Kidney capillary endothelial cell (primary cell): ENCODE data around the gene SEPTIN2.
"Not testable (repeated sequence)": the region's sequence is repeated elsewhere in the genome, so short reads cannot be mapped to it uniquely, and the experiment has no call there.

Experiments
- DNase-seq: peaks from one replicate; pipeline ENCODE4 v3.0.0-alpha.2; 2018; ENCODE audit warnings: low spot score

The SEPTIN2 gene

GRCh38 chr2:241315879-241316631 lies at the start of gene SEPTIN2:
Gene SEPTIN2, plus strand, starts transcription at chr2:241315925. Its CDS starts 8,308 bp downstream, at chr2:241324233.
- DNase-seq, result no peak

DNA sequence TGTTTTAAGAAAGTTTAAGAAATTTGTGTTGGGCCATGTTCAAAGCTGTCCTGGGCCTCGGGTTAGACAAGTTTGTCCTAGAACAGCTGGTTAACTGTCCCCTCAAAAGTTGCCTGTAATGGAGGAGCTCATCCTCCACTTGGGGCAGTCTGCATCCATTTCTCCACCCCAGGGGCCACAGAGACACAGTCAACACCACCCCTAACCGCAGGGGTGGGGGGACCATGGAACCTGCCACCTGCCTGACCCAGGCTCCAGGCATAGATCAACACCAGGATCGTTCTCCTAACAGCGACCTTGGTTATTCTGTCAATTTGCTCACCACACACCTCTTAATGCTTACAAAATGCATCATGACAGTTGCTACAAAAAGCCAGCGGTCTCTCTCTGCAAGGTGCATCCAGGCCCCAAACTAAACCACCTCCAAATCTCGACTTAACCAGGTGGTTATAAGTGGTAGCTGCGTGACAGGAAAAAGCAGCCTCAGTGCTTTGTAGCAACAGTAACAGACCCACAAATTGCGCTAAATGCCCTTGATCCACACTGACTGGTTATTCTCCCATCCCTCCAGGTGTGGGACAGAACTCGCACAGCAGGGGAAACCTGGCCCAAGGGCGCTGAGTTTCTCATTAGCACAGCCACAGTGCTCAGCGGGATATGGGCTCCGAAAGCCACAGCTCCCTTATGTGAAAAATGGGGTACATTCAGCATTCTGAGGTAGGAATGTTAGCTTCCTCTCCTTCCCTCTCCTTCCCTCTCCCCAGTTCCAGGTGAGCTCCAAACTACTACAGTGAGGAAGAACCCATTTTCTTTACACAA lies 48.3 kb upstream of the SEPTIN2 start:
- no peak for DNase-seq

DNA sequence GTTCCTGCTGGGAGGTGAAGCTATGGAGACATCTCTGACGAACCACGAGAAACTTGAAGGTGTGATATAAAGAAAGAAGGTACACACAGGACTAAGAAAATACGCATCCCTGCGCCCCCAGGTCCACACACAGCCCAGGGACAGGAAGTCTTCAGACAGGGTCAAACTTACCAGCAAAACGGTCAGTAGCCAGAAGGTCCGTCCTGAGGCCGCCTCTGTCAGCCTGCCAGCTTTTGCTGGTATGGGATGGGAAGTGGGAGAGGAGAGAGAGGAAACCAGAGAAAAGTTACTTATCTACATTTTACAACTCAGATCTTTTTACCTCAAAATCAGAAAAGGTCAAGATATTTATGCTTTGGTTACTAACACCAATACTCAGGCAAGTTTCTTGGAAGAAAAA lies 47.4 kb upstream of the SEPTIN2 start:
- DNase-seq, result no peak

- DNase-seq, result no peak
Measured at GRCh38 chr2:241268716-241269445, 46.8 kb upstream of the SEPTIN2 start.

- DNase-seq, result no peak
Measured at GRCh38 chr2:241269707-241270520, 45.8 kb upstream of the SEPTIN2 start.

DNA sequence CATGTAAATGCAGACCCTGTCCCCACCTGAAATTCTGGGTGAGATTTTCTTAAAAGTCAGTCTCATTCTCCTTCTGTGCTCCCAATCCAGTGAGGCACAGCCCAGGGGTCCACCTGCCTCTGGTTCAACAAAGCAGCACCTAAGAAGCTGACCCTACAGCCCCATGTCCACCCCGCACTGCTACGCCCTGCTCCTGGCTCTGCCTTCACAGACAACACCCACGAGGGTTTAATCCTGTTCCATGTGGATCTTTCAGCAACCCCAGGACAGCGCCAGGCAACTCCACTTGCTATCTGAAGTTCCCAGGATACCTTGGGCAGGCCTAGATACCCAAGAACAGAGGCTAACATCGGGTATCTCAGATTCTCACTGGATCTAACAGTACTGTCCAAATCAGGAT lies 45.2 kb upstream of the SEPTIN2 start:
- no peak for DNase-seq

- peak; percentile 72 for DNase-seq
Measured at GRCh38 chr2:241271706-241272302, 43.9 kb upstream of the SEPTIN2 start.

DNA sequence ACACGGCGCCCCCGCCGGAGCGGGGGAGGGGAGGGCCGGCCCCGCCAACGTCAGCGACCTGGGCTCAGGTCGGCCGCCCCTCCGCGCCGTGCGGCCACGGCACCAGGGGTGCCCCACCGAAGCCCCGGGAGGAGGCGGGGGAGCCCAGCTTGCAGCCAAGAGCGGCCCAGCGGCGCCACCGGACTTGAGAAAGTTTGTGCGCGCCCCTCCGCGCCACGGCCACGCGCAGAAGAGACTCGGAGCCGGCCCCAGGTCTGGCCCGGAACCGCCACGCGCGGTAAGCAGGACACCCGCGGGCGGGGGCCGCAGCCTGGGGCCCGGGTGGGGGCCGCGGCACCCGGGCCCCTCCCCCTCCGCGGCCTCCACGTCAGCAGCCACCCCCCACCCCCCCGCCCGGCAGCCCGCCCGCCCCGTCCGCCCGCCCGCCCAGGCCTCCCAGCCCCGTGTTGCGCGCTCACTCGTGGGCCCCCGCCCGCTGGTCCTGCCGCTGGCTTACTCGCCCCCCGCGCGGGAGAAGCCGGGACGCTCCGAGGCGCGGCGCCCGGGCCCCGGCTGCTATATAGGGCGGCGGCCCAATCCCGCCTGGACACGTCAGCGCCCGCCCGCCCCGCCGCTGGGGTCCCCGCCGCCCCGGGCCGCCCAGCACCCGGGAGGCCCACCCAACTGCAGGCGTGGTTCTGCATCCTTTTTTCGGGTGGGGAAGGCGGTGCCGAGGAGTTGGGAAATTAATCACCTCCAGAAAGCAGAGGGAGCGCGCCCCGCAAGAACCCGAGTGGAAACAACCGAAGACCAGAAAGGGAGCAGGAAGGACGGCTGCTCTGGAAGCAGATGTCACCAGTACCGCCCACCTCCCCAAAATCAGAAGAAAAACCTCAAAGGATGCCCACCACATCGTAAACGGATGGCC lies 43.2 kb upstream of the SEPTIN2 start:
- peak; percentile 33 for DNase-seq

- no peak for DNase-seq
Measured at GRCh38 chr2:241273210-241274020, 42.3 kb upstream of the SEPTIN2 start.

GRCh38 chr2:241274127-241274526 lies 41.6 kb upstream of the SEPTIN2 start:
- DNase-seq, result no peak

GRCh38 chr2:241275504-241275903 lies 40.2 kb upstream of the SEPTIN2 start:
- no peak for DNase-seq

DNA sequence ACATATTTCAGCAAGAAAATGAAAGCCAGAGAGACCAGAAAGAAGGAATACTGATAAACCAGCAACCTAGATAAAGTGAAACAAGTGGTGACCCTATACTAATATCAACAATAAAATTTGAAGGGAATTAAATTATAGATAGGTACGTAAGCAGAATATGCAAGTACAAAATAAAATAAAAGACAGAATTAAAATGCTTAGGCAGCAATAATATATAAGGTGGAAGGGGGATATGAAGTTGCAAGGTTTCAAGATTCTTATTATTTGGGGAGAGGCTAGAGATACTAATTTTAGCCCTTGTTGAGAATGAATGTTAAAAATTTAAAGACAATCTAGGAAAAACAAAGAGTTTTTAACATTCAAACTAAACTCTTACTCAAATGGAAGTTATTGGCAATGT lies 39.8 kb upstream of the SEPTIN2 start:
- no peak for DNase-seq

- DNase-seq, result not testable (repeated sequence)
Measured at GRCh38 chr2:241278306-241278705, 37.4 kb upstream of the SEPTIN2 start.

DNA sequence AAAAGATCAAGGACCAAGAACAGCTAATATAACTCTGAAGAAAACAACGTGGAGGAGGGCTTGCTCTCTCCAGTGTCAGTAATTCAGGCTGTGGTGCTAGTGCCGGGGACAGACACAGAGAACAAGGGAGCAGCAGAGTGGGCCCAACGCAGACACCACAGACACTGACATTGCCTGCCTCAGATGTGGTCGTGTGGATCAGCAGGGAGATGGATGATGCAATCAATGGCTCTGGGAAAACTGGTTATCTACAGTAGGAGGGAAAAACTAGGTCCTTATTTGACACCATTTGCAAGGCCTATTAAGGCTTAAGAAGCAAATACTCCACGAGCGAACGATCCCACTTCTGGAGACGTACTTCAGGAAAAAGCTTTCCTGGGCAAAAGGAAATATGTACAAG lies 36.3 kb upstream of the SEPTIN2 start:
- no peak for DNase-seq

DNA sequence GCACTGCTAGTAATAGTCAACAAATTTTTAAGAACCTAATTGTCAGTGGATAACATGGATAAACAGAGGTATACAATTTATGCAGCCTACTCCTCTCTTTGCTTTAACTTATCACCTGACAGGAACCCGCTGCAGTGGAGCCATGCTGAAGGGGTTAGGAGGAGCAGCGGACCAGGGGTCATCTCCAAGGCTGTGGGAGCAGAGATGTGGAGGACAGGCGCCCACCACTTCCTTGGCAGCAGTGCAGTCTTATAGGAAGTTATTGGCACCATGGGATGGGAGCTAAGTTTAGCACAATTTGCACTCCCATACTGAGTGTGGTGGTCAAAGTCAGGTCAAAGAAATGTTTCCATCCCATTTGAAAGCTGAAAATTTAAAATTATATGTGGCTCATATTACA lies 35.9 kb upstream of the SEPTIN2 start:
- no peak for DNase-seq

DNA sequence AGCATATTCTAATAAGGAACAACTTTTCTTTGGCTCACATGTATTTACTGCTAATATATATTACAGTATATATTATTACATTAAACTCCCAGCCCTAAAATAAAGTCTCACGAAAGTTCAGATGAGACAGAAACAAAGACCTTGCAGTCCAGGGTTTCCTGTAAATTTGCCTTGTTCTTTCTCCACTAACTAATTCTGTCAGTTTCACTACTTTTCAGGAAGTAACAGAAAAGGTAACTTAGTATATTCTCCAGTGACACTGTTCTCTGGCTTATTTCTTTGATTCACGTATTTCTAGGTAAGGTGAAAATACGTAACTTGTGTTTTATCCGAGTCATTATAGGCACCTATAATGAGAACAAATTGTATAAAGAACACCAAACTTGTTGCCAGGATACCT lies 35.4 kb upstream of the SEPTIN2 start:
- DNase-seq, result no peak

DNA sequence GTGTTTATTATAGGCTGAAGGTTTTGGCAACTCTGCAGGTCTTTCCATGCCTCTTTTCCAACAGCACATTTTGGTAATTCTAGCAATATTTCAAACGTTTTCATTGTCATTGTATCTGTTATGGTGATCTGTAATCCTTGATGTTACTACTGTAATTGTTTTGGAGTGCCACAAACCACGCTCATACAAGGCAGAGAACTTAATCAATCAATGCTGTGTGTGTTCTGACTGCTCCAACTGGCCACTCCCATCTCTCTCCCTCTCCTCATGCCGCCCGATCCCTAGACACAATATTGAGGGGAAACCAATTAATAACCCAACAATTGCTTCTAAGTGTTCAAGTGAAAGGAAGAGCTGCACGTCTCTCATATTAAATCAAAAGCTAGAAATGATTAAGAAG lies 33.2 kb upstream of the SEPTIN2 start:
- DNase-seq, result no peak

- DNase-seq, result no peak
Measured at GRCh38 chr2:241285596-241285995, 30.1 kb upstream of the SEPTIN2 start.

- no peak for DNase-seq
Measured at GRCh38 chr2:241286348-241287090, 29.2 kb upstream of the SEPTIN2 start.
